Measurements from ENCODE around the gene TNS3.

The TNS3 gene

GRCh38 chr7:47369736-47370135 is 212.2 kb downstream of the TNS3 start:
- Mint-ChIP-seq H3K9me3 (no peaks in the 10 kb centered on the region), H3K4me1 (peaks cover 53% of the 10 kb centered on the region), H3K36me3 (ENCODE audit: low read depth) (peaks cover 21% of the 10 kb centered on the region), H3K27me3 (ENCODE audit: low read depth, poor library complexity) (peaks cover 4% of the 10 kb centered on the region), H3K27ac (no peak overlapping the region), H3K4me3 (no peak overlapping the region)
- TF ChIP-seq CTCF (IDR thresholded peaks at IDR 0.05): no peak
- no peak for DNase-seq

- DNase-seq: no peak
- H3K36me3 Mint-ChIP-seq (ENCODE audit: low read depth): peaks cover 21% of the 10 kb centered on the region
Measured at GRCh38 chr7:47368190-47368812, 213.6 kb downstream of the TNS3 start.

GRCh38 chr7:47367369-47367768 is 214.5 kb downstream of the TNS3 start:
- Mint-ChIP-seq H3K4me3 (no peak overlapping the region), H3K27ac (no peak overlapping the region), H3K36me3 (ENCODE audit: low read depth) (peaks cover 21% of the 10 kb centered on the region), H3K27me3 (ENCODE audit: low read depth, poor library complexity) (peaks cover 4% of the 10 kb centered on the region), H3K4me1 (peaks cover 30% of the 10 kb centered on the region), H3K9me3 (no peaks in the 10 kb centered on the region)
- TF ChIP-seq CTCF (IDR thresholded peaks at IDR 0.05): no peak
- DNase-seq: no peak

More at GRCh38 chr7:47368190-47368812, 213.6 kb downstream of the TNS3 start:
- Mint-ChIP-seq H3K27me3 (ENCODE audit: low read depth, poor library complexity) (peaks cover 4% of the 10 kb centered on the region), H3K27ac (no peak overlapping the region), H3K4me1 (peaks cover 39% of the 10 kb centered on the region), H3K4me3 (no peak overlapping the region), H3K9me3 (no peaks in the 10 kb centered on the region)
- no peak for TF ChIP-seq CTCF (IDR thresholded peaks at IDR 0.05)

GRCh38 chr7:47366960-47367359 is 215.0 kb downstream of the TNS3 start:
- H3K4me1 Mint-ChIP-seq: peaks cover 25% of the 10 kb centered on the region
- peaks cover 4% of the 10 kb centered on the region for H3K27me3 Mint-ChIP-seq (ENCODE audit: low read depth, poor library complexity)
- no peak for TF ChIP-seq CTCF (IDR thresholded peaks at IDR 0.05)
- no peak overlapping the region for H3K4me3 Mint-ChIP-seq
- H3K9me3 Mint-ChIP-seq: no peaks in the 10 kb centered on the region
- peaks cover 21% of the 10 kb centered on the region for H3K36me3 Mint-ChIP-seq (ENCODE audit: low read depth)
- no peak overlapping the region for H3K27ac Mint-ChIP-seq
- no peak for DNase-seq

- Mint-ChIP-seq H3K4me1 (peaks cover 18% of the 10 kb centered on the region), H3K27me3 (ENCODE audit: low read depth, poor library complexity) (peaks cover 4% of the 10 kb centered on the region), H3K9me3 (no peaks in the 10 kb centered on the region)
Measured at GRCh38 chr7:47366211-47366610, 215.7 kb downstream of the TNS3 start.

More at GRCh38 chr7:47366211-47366610, 215.7 kb downstream of the TNS3 start:
- DNase-seq: no peak
- Mint-ChIP-seq H3K27ac (no peak overlapping the region), H3K36me3 (ENCODE audit: low read depth) (peaks cover 21% of the 10 kb centered on the region), H3K4me3 (no peak overlapping the region)
- no peak for TF ChIP-seq CTCF (IDR thresholded peaks at IDR 0.05)

All from nephron progenitor cell (in vitro differentiated cells).